Activated naive CD4-positive, alpha-beta T cell treated with anti-CD3 and anti-CD28 coated beads, Interleukin-2, amount 50 U/mL, for 16 hours (primary cell): ENCODE measurements around the gene PCDHA9.

ENCODE experiments used
- DNase-seq: peaks from one replicate; pipeline ENCODE4 v3.0.0-alpha.2; 2020

PCDHA9 gene

GRCh38 chr5:140877262-140877581 is 29.0 kb downstream of the PCDHA9 start:
- no peak for DNase-seq

GRCh38 chr5:140881889-140882590 is 33.9 kb downstream of the PCDHA9 start, which contains the start of gene PCDHA13:
PCDHA13 (plus strand) TSS chr5:140882124; CDS start chr5:140882269, 145 bp downstream.
- DNase-seq: no peak

GRCh38 chr5:140882591-140882899 is 34.4 kb downstream of the PCDHA9 start:
- DNase-seq: no peak

GRCh38 chr5:140883373-140883772 is 35.2 kb downstream of the PCDHA9 start:
- no peak for DNase-seq

GRCh38 chr5:140883927-140884697 is 35.9 kb downstream of the PCDHA9 start:
- no peak for DNase-seq
